ENCODE results near the gene GP9. TPM values are rescaled to one million over a fixed set of nuclear protein-coding genes. Genes with fewer than 3 reads are reported as not detected.

Gene GP9
- total and polyA plus RNA-seq, 9 of the 15 experiments (the other 6 are each of a cell fraction or from before 2014, with no cell fraction given), result not detected

DNA sequence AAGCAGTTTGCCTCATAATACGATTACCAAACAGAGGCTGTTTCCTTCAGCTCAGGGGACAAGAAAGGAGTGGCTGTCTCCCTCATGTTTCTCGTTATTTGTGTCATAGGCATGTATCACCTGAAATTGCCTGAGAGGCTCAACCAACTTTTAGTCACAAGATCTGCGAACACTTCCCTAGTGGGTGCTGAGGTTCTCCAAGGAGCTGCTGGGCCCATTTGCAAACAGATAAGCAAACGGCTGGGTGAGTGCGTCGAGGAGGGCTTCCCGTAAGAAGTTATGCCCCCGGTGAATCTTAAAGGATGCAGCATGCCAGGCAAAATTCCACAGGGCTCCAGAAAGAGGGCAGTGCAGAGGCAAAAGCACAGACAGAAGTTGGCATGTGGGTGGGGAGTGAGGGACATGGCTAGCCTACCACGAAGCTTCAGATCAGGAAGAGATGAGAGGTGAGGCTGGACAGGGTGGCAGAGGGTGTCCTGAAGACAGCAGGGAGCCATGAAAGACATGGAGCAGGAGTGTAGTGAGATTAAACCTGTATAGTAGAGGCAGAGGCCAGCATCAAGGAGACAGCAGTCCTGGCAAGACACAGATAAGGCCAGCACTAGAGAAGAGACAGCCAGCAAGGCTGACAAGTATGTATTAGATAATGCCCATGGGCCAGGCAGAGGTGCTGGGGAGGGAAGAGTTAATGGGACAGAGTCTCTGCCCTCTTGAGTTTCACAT, 4.0 kb upstream of the GP9 start (continued):
- TF ChIP-seq POLR2AphosphoS5 (IDR thresholded peaks at IDR 0.05; ENCODE audit: control insufficient read depth, insufficient read depth, low read depth, low read length) (peak; percentile 60; the same call in 1 of the 2 replicates), NCOR1 (IDR thresholded peaks at IDR 0.05) (peak; percentile 79), ZFP30 (CRISPR knock-in tag; IDR thresholded peaks at IDR 0.05; ENCODE audit: borderline replicate concordance) (no peak), EZH2 (IDR thresholded peaks at IDR 0.05; ENCODE audit: borderline replicate concordance, low read depth, low read length) (no peak), ZNF384 (IDR thresholded peaks at IDR 0.05; ENCODE audit: low read depth, low read length) (no peak), BRD9 (IDR thresholded peaks at IDR 0.05; ENCODE audit: low read depth, partially characterized antibody) (no peak), EP300 (IDR thresholded peaks at IDR 0.05; ENCODE audit: low read length) (peak; percentile 19; the same call in 1 of the 2 replicates), PTTG1 (tag; IDR thresholded peaks at IDR 0.05; ENCODE audit: low read depth) (no peak), TRIM24 (IDR thresholded peaks at IDR 0.05) (peak in 1 of 2 experiments; percentile 20; a peak in 2 of 4 replicates), SMARCA4 (IDR thresholded peaks at IDR 0.05) (peak; percentile 37; the same call in 1 of the 2 replicates), NFIC (IDR thresholded peaks at IDR 0.05) (peak; percentile 60), ARID1B (IDR thresholded peaks at IDR 0.05) (peak; percentile 83)
- TF ChIP-seq, protein P1, sequence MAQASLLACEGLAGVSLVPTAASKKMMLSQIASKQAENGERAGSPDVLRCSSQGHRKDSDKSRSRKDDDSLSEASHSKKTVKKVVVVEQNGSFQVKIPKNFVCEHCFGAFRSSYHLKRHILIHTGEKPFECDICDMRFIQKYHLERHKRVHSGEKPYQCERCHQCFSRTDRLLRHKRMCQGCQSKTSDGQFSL (CRISPR knock-in tag; IDR thresholded peaks at IDR 0.05), result no peak
- TF ChIP-seq, protein P1 (tag; IDR thresholded peaks at IDR 0.05), result no peak
- TF ChIP-seq, protein P2, sequence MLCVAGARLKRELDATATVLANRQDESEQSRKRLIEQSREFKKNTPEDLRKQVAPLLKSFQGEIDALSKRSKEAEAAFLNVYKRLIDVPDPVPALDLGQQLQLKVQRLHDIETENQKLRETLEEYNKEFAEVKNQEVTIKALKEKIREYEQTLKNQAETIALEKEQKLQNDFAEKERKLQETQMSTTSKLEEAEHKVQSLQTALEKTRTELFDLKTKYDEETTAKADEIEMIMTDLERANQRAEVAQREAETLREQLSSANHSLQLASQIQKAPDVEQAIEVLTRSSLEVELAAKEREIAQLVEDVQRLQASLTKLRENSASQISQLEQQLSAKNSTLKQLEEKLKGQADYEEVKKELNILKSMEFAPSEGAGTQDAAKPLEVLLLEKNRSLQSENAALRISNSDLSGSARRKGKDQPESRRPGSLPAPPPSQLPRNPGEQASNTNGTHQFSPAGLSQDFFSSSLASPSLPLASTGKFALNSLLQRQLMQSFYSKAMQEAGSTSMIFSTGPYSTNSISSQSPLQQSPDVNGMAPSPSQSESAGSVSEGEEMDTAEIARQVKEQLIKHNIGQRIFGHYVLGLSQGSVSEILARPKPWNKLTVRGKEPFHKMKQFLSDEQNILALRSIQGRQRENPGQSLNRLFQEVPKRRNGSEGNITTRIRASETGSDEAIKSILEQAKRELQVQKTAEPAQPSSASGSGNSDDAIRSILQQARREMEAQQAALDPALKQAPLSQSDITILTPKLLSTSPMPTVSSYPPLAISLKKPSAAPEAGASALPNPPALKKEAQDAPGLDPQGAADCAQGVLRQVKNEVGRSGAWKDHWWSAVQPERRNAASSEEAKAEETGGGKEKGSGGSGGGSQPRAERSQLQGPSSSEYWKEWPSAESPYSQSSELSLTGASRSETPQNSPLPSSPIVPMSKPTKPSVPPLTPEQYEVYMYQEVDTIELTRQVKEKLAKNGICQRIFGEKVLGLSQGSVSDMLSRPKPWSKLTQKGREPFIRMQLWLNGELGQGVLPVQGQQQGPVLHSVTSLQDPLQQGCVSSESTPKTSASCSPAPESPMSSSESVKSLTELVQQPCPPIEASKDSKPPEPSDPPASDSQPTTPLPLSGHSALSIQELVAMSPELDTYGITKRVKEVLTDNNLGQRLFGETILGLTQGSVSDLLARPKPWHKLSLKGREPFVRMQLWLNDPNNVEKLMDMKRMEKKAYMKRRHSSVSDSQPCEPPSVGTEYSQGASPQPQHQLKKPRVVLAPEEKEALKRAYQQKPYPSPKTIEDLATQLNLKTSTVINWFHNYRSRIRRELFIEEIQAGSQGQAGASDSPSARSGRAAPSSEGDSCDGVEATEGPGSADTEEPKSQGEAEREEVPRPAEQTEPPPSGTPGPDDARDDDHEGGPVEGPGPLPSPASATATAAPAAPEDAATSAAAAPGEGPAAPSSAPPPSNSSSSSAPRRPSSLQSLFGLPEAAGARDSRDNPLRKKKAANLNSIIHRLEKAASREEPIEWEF (CRISPR knock-in tag; IDR thresholded peaks at IDR 0.05), result no peak
- TF ChIP-seq, protein P3, sequence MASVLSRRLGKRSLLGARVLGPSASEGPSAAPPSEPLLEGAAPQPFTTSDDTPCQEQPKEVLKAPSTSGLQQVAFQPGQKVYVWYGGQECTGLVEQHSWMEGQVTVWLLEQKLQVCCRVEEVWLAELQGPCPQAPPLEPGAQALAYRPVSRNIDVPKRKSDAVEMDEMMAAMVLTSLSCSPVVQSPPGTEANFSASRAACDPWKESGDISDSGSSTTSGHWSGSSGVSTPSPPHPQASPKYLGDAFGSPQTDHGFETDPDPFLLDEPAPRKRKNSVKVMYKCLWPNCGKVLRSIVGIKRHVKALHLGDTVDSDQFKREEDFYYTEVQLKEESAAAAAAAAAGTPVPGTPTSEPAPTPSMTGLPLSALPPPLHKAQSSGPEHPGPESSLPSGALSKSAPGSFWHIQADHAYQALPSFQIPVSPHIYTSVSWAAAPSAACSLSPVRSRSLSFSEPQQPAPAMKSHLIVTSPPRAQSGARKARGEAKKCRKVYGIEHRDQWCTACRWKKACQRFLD (CRISPR knock-in tag; IDR thresholded peaks at IDR 0.05), result no peak
- TF ChIP-seq, protein P4, sequence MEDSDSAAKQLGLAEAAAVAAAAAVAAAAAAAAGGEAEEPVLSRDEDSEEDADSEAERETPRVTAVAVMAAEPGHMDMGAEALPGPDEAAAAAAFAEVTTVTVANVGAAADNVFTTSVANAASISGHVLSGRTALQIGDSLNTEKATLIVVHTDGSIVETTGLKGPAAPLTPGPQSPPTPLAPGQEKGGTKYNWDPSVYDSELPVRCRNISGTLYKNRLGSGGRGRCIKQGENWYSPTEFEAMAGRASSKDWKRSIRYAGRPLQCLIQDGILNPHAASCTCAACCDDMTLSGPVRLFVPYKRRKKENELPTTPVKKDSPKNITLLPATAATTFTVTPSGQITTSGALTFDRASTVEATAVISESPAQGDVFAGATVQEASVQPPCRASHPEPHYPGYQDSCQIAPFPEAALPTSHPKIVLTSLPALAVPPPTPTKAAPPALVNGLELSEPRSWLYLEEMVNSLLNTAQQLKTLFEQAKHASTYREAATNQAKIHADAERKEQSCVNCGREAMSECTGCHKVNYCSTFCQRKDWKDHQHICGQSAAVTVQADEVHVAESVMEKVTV (CRISPR knock-in tag; IDR thresholded peaks at IDR 0.05), result no peak
